WERI-Rb-1 (cell line): ENCODE results near the gene DNAJB1.

Source experiments
- DNase-seq: peaks from one replicate; pipeline ENCODE4 v3.0.0-alpha.2; 2020
- H3K27ac ChIP-seq: fragments of 250-450 bp; sonication (Bioruptor Pico); 2 replicates; pipeline ENCODE4 v1.5.1; 2020; ENCODE audit warnings: mild to moderate bottlenecking, moderate library complexity
- H3K27me3 ChIP-seq: fragments of 250-450 bp; sonication (Bioruptor Pico); 2 replicates; pipeline ENCODE4 v1.5.1; 2021; ENCODE audit warnings: mild to moderate bottlenecking, low read depth, moderate library complexity; ENCODE audit not compliant: insufficient read depth, severe bottlenecking
- H3K36me3 ChIP-seq: fragments of 250-450 bp; sonication (Bioruptor Pico); 2 replicates; pipeline ENCODE4 v1.5.1; 2020; ENCODE audit warnings: mild to moderate bottlenecking, moderate library complexity
- H3K4me3 ChIP-seq: 2 replicates; pipeline ENCODE4 v1.5.1; 2011; ENCODE audit warnings: low read depth, mild to moderate bottlenecking, control low read depth, low read length
- H3K9me3 ChIP-seq: fragments of 250-450 bp; sonication (Bioruptor Pico); 2 replicates; pipeline ENCODE4 v1.5.1; 2021; ENCODE audit warnings: mild to moderate bottlenecking, moderate library complexity; ENCODE audit not compliant: severe bottlenecking
- CTCF ChIP-seq: IDR thresholded peaks from 2 replicates; pipeline ENCODE4 v1.5.1; 2011; ENCODE audit warnings: low read depth, mild to moderate bottlenecking, control low read depth, inconsistent platforms, low read length

Gene DNAJB1

GRCh38 chr19:14474827-14475226 lies 43.4 kb downstream of the DNAJB1 start:
- Histone ChIP-seq H3K4me3 (peak overlapping the region; percentile 46), H3K27me3 (no peaks in the 10 kb centered on the region), H3K9me3 (no peaks in the 10 kb centered on the region), H3K36me3 (peaks cover 29% of the 10 kb centered on the region), H3K27ac (peak overlapping the region; percentile 73)
- DNase-seq, result no peak
- TF ChIP-seq CTCF, result no peak

- H3K27me3 ChIP-seq, result no peaks in the 10 kb centered on the region
- no peak for DNase-seq
- no peak for TF ChIP-seq CTCF
- H3K4me3 ChIP-seq, result no peak overlapping the region
- H3K36me3 ChIP-seq, result peaks cover 34% of the 10 kb centered on the region
- no peaks in the 10 kb centered on the region for H3K9me3 ChIP-seq
- H3K27ac ChIP-seq, result no peak overlapping the region
Observed at GRCh38 chr19:14473978-14474578, 44.1 kb downstream of the DNAJB1 start.

GRCh38 chr19:14473073-14473977 lies 44.9 kb downstream of the DNAJB1 start:
- no peaks in the 10 kb centered on the region for H3K9me3 ChIP-seq
- no peak for TF ChIP-seq CTCF
- peaks cover 31% of the 10 kb centered on the region for H3K36me3 ChIP-seq
- no peak overlapping the region for H3K4me3 ChIP-seq
- H3K27me3 ChIP-seq, result no peaks in the 10 kb centered on the region
- H3K27ac ChIP-seq, result no peak overlapping the region
- DNase-seq, result no peak

GRCh38 chr19:14472202-14472938 lies 45.8 kb downstream of the DNAJB1 start:
- peak; percentile 87 for TF ChIP-seq CTCF
- Histone ChIP-seq H3K36me3 (peaks cover 31% of the 10 kb centered on the region), H3K27me3 (no peaks in the 10 kb centered on the region), H3K9me3 (no peaks in the 10 kb centered on the region), H3K27ac (peak overlapping the region; percentile 28; the same call in 1 of the 2 replicates), H3K4me3 (peak overlapping the region; percentile 19; the same call in 1 of the 2 replicates)
- peak; percentile 74 for DNase-seq

- Histone ChIP-seq H3K9me3 (no peaks in the 10 kb centered on the region), H3K36me3 (peaks cover 35% of the 10 kb centered on the region), H3K27me3 (no peaks in the 10 kb centered on the region), H3K27ac (no peak overlapping the region), H3K4me3 (no peak overlapping the region)
- DNase-seq, result no peak
- no peak for TF ChIP-seq CTCF
Observed at GRCh38 chr19:14471436-14472187, 46.6 kb downstream of the DNAJB1 start.
